ENCODE data around the gene PALD1. TPM values are rescaled to one million over a fixed set of nuclear protein-coding genes. Genes with fewer than 3 reads are reported as not detected.
A peak's percentile ranks its signal among the peaks of the same experiment; 100 is the strongest.

PALD1 gene
- total and polyA plus RNA-seq, 5 donors, result 2.8 to 7.7 (median 5.6) TPM

DNA sequence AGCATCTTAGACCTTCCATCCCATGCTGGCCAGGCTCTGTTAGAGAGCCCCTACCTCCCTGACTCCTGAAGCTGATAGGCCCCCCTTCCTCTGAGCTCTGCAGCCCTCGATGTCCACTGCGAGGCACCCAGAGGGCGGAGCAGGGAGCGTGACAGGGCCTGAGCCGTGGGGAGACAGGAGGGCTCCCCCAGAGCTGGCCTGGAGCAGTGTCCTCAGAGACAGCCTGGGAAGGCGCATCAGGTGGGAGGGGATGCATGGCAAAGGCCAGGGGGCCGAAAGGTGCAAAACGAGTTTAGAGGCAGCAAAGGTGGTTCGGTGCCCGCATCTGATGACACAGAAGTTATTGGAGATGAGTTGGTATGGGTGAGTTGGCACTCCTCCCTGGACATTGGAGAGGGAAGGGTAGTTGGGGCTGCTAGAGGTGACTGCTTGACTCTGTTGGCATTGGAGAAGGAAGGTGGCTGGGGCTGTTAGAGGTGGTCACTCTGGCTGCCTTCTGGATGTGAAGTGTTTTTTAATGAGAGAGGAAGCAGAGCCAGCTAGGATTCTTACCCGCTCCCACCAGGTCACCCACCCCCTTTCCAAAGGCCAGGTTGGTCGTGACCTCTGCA, 70.9 kb downstream of the PALD1 start:
- no peak overlapping the region for H3K27ac ChIP-seq (ENCODE audit: low read length)
- 84% methylated on average over 12 of the region's 12 CpGs for WGBS
- H3K4me1 ChIP-seq (ENCODE audit: control insufficient read depth, insufficient read depth, low read length), result no peaks in the 10 kb centered on the region
- H3K27me3 ChIP-seq (ENCODE audit: control insufficient read depth, insufficient read depth), result no peaks in the 10 kb centered on the region
- ATAC-seq, result peak in 1 of 2 donors; percentile 9
- intact Hi-C loops (cut with DNase I), result loop anchor here in 2 of 4 donors (2.0 to 5.0 kb wide), 2 partner anchors 209 to 333 kb away; no protein-coding TSS in a partner anchor
- no peaks in the 10 kb centered on the region for H3K9me3 ChIP-seq (ENCODE audit: control insufficient read depth, low read length)
- DNase-seq, result peak in 2 of 3 donors; percentile 33 to 43
- H3K4me3 ChIP-seq (ENCODE audit: low read length), result no peak overlapping the region

DNA sequence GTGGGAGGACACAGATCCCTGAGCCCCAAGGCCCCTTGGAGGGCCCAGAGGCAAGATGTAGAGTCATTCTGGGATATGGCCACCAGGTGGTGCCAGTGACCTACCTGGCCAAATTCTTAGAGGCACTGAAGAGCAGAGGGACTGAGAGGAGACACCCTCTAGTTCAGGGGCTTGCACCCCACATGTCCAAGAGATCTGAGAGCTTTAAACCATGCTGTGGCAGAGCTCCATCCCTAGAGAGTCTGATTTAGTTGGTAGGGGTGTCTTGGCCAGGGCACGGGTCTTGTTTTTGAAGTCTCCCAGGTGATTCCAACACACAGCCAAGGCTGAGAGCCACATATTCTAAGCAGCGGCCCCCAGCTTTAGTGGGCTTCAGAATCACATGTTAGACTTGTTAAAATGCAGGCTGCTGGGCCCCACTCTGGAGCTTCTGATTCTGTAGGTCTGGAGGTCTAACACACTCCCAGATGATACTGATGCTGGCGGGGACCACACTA, 71.4 kb downstream of the PALD1 start:
- ATAC-seq (peak; percentile 61 to 71), DNase-seq (peak; percentile 58 to 86 (median 67))
- Histone ChIP-seq H3K27ac (ENCODE audit: low read length) (no peak overlapping the region), H3K4me3 (ENCODE audit: low read length) (no peak overlapping the region), H3K9me3 (ENCODE audit: control insufficient read depth, low read length) (no peaks in the 10 kb centered on the region), H3K27me3 (ENCODE audit: control insufficient read depth, insufficient read depth) (no peaks in the 10 kb centered on the region), H3K4me1 (ENCODE audit: control insufficient read depth, insufficient read depth, low read length) (no peaks in the 10 kb centered on the region)
- intact Hi-C loops (cut with DNase I), result loop anchor here (2.0 to 5.0 kb wide), 3 partner anchors 209 to 332 kb away; no protein-coding TSS in a partner anchor
- 77% methylated on average over 3 of the region's 3 CpGs for whole genome bisulfite sequencing

DNA sequence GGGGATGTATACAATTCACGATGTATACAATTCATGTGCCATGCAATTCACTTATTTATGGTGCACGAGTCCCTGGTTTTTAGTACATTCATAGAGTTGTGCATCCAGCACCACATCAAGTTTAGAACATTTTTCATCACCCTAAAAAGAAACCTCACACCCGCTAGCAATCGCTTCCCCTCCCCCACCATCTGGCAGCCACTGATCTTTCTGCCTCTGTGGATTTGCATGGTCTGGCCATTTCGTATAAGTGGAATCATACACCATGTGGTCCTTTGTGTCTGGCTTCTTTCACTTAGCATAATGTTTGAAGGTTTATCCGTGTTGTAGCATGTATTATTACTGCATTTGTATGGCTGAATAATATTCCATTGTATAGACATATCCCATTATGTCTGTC, 71.9 kb downstream of the PALD1 start:
- DNase-seq (peak in 1 of 3 donors; percentile 30), ATAC-seq (no peak)
- Histone ChIP-seq H3K4me1 (ENCODE audit: control insufficient read depth, insufficient read depth, low read length) (no peaks in the 10 kb centered on the region), H3K9me3 (ENCODE audit: control insufficient read depth, low read length) (no peaks in the 10 kb centered on the region), H3K27ac (ENCODE audit: low read length) (no peak overlapping the region), H3K27me3 (ENCODE audit: control insufficient read depth, insufficient read depth) (no peaks in the 10 kb centered on the region), H3K4me3 (ENCODE audit: low read length) (no peak overlapping the region)
- intact Hi-C loops (cut with DNase I), result loop anchor here in 3 of 4 donors (2.0 to 5.0 kb wide), 3 partner anchors 208 to 332 kb away; no protein-coding TSS in a partner anchor
- 84% methylated on average over 6 of the region's 6 CpGs for WGBS

DNA sequence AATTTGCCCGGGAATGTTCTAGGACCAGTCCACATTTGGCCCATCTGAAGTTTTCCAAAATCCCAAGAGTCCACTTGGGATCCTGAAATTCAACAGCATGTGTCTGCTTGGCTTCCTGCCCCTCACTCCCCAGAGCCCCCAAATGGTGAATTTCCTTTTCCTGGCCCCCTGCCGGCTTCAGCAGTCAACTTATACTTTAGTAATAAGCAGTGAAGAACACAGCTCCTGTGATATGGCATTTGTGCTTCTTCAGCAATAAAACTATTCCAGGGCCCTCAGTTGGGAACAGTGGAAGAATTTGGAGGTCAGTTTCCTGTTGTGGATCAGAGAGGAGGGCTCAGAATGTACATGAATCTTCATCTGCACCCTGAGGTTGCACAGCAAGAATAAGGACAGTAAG, 72.9 kb downstream of the PALD1 start:
- Histone ChIP-seq H3K4me3 (ENCODE audit: low read length) (no peak overlapping the region), H3K9me3 (ENCODE audit: control insufficient read depth, low read length) (no peaks in the 10 kb centered on the region), H3K27me3 (ENCODE audit: control insufficient read depth, insufficient read depth) (no peaks in the 10 kb centered on the region), H3K4me1 (ENCODE audit: control insufficient read depth, insufficient read depth, low read length) (no peaks in the 10 kb centered on the region), H3K27ac (ENCODE audit: low read length) (no peak overlapping the region)
- intact Hi-C loops (cut with DNase I), result loop anchor here in 3 of 4 donors (2.0 to 5.0 kb wide), 3 partner anchors 207 to 331 kb away; no protein-coding TSS in a partner anchor
- peak in 2 of 3 donors; percentile 37 to 45 for DNase-seq
- WGBS, result 40% methylated on average over 2 of the region's 2 CpGs
- ATAC-seq, result no peak

DNA sequence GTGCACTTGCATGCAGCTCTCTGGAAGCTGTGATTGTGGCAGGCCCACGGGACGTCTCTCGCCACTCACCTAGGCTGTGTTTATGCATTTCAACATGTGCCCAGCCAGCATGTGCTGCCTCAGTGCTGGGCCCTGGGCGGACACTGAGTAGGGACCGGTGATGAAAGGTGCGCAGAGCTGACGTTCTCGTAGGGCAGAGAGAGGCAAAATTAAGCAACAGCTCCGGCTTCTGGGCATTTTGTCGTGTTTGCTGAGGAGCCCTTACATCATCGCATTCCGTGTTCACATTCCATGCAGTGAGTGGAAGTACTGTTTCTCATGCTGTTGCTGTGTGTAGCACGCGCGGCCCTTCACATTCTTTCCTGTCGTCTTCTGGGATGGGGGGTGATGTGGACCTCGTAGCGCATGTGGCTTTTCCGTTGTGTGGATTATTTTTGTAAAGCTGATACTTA, 73.4 kb downstream of the PALD1 start:
- Histone ChIP-seq H3K4me1 (ENCODE audit: control insufficient read depth, insufficient read depth, low read length) (no peaks in the 10 kb centered on the region), H3K9me3 (ENCODE audit: control insufficient read depth, low read length) (no peaks in the 10 kb centered on the region), H3K27me3 (ENCODE audit: control insufficient read depth, insufficient read depth) (no peaks in the 10 kb centered on the region), H3K4me3 (ENCODE audit: low read length) (no peak overlapping the region), H3K27ac (ENCODE audit: low read length) (no peak overlapping the region)
- intact Hi-C loops (cut with DNase I), result loop anchor here (2.0 to 5.0 kb wide), 3 partner anchors 207 to 330 kb away; no protein-coding TSS in a partner anchor
- peak; percentile 53 to 63 (median 62) for DNase-seq
- peak; percentile 57 to 59 for ATAC-seq
- whole genome bisulfite sequencing, result 60% methylated on average over 19 of the region's 19 CpGs

DNA sequence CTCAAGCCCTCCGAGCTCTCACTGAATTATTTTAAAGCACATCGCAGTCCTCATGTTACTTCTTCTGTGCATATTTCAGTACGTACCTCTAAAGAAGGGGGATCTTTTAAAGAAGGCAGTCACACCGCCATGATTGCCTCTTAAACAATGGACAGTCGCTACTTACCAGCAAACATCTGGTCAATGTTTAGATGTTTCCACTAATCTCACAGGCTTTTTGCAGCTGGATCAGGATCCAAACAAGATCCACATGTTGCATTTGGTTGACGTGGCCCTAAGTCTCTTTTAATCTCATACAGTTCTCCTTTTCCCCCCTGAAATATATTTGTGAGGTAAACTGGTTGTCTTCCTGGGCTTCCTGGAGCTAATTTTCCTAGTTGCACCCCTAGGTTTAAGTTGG, 74.0 kb downstream of the PALD1 start:
- Histone ChIP-seq H3K27me3 (ENCODE audit: control insufficient read depth, insufficient read depth) (no peaks in the 10 kb centered on the region), H3K9me3 (ENCODE audit: control insufficient read depth, low read length) (no peaks in the 10 kb centered on the region), H3K4me1 (ENCODE audit: control insufficient read depth, insufficient read depth, low read length) (no peaks in the 10 kb centered on the region), H3K4me3 (ENCODE audit: low read length) (no peak overlapping the region), H3K27ac (ENCODE audit: low read length) (no peak overlapping the region)
- 78% methylated on average over 6 of the region's 6 CpGs for WGBS
- DNase-seq (no peak), ATAC-seq (no peak)
- intact Hi-C loops (cut with DNase I), result loop anchor here (2.0 to 5.0 kb wide), 2 partner anchors 206 to 330 kb away; no protein-coding TSS in a partner anchor

DNA sequence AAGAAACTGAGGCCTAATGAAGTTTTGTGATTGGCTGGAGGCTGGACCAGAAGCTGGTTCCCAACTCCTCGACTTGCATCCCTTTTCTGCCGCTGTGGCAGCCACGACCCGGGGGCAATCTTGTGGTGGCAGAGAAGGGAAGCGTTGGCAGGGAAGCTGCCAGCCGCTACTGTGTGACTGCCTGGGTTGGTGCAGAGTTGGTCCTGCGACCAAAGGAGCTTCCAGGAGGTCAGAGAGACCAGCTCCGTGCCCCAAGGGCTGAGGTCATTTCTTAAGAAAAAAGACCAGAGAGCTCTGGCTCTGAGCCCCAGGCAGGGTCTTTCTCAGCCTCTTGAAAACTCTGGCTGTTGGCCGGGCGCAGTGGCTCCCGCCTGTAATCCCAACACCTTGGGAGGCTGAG, 76.8 kb downstream of the PALD1 start:
- no peak overlapping the region for H3K27ac ChIP-seq (ENCODE audit: low read length)
- intact Hi-C loops (cut with DNase I), result no loop called here
- H3K9me3 ChIP-seq (ENCODE audit: control insufficient read depth, low read length), result no peaks in the 10 kb centered on the region
- ATAC-seq, result no peak
- DNase-seq, result peak in 2 of 3 donors; percentile 2 to 56
- H3K27me3 ChIP-seq (ENCODE audit: control insufficient read depth, insufficient read depth), result no peaks in the 10 kb centered on the region
- no peak overlapping the region for H3K4me3 ChIP-seq (ENCODE audit: low read length)
- 85% methylated on average over 11 of the region's 11 CpGs for WGBS
- H3K4me1 ChIP-seq (ENCODE audit: control insufficient read depth, insufficient read depth, low read length), result peaks cover 4% of the 10 kb centered on the region

DNA sequence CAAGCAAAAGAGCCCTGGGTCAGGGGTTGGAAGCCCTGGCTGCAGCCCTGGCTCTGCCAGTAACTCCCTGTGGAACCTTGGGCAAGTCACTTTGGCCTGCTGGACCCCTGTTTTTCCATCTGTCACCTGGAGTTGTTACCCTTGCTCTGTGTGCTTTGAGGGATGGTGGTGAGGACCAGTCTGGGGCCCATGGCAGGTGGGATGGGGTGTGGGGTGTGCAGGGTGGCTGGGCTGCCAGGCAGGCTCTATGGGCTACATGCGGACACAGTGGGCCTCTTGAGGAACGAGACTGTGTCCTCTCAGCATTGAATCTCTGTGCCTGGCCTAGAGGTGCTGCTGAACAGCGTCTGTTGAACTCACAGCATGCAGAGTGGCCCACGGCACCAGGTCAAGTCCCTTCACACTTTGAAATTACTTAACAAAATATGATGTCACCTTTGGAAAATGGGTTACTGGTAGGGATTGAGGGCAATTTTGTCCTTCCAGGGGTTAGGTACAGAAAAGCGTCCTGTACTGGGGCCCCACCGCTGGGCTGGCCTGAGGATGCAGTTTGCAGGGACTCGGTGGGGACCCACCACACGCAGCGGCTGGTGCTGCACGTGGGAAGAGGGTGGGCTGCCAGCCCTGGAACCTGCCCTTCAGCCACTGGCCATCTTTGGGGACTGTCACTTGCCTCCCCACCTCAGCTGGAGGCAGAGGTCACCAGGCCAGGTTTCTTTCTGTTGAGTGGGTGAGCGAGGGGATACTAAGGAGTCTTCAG, 78.7 kb downstream of the PALD1 start:
- H3K27me3 ChIP-seq (ENCODE audit: control insufficient read depth, insufficient read depth), result no peaks in the 10 kb centered on the region
- no peak overlapping the region for H3K4me3 ChIP-seq (ENCODE audit: low read length)
- peak; percentile 4 to 36 (median 32) for DNase-seq
- H3K4me1 ChIP-seq (ENCODE audit: control insufficient read depth, insufficient read depth, low read length), result peaks cover 4% of the 10 kb centered on the region
- no peaks in the 10 kb centered on the region for H3K9me3 ChIP-seq (ENCODE audit: control insufficient read depth, low read length)
- H3K27ac ChIP-seq (ENCODE audit: low read length), result no peak overlapping the region
- intact Hi-C loops (cut with DNase I), result no loop called here
- WGBS, result 97% methylated on average over 11 of the region's 11 CpGs
- no peak for ATAC-seq

DNA sequence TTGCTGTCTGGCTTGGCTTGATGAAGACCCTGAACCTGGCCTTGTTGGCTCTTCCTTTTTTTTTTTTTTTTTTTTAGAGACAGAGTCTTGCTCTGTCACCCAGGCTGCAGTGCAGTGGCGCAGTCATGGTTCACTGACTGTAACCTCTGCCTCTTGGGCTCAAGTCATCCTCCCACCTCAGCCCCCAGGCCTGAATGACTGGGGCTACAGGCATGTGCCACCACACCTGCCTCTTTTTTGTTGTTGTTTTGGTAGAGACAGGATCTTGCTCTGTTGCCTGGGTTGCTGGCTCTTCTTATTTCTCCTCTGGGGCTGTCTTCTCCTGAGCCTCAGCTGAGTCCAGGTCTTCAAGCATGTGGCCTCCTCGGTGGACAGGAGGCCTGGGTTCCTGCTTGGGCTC, 79.3 kb downstream of the PALD1 start:
- ATAC-seq (no peak), DNase-seq (peak in 2 of 3 donors; percentile 4 to 30)
- Histone ChIP-seq H3K9me3 (ENCODE audit: control insufficient read depth, low read length) (no peaks in the 10 kb centered on the region), H3K4me3 (ENCODE audit: low read length) (no peak overlapping the region), H3K27me3 (ENCODE audit: control insufficient read depth, insufficient read depth) (no peaks in the 10 kb centered on the region), H3K27ac (ENCODE audit: low read length) (no peak overlapping the region), H3K4me1 (ENCODE audit: control insufficient read depth, insufficient read depth, low read length) (peaks cover 4% of the 10 kb centered on the region)
- WGBS, result 65% methylated on average over 2 of the region's 2 CpGs
- intact Hi-C loops (cut with DNase I), result no loop called here

DNA sequence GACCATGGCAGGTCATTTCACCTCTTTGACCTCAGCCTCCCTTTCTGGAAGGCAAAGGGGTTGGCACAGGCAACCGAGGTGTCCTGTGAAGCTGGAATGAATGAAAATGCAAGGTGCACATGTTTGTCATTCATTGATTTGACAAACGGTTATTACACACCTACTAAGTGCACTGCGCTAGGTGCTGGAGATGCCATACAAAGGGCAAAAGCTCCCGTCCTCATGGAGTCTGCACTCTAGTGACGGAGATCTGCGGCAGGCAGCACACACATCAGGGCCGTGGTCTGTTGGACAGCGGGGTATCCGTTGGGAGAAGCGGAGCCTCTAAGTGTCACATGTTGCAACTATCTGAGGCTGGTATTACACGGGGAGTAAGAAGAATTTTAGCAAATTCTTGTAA, 79.7 kb downstream of the PALD1 start:
- no peak for ATAC-seq
- DNase-seq, result peak in 2 of 3 donors; percentile 14 to 26
- H3K4me3 ChIP-seq (ENCODE audit: low read length), result no peak overlapping the region
- H3K27me3 ChIP-seq (ENCODE audit: control insufficient read depth, insufficient read depth), result no peaks in the 10 kb centered on the region
- H3K4me1 ChIP-seq (ENCODE audit: control insufficient read depth, insufficient read depth, low read length), result peaks cover 4% of the 10 kb centered on the region
- H3K27ac ChIP-seq (ENCODE audit: low read length), result no peak overlapping the region
- no peaks in the 10 kb centered on the region for H3K9me3 ChIP-seq (ENCODE audit: control insufficient read depth, low read length)
- intact Hi-C loops (cut with DNase I), result no loop called here
- WGBS, result 69% methylated on average over 11 of the region's 11 CpGs

Measured in right cardiac atrium (tissue), 5 donors.